ENCODE measurements around the gene PF4V1.

Gene PF4V1

DNA sequence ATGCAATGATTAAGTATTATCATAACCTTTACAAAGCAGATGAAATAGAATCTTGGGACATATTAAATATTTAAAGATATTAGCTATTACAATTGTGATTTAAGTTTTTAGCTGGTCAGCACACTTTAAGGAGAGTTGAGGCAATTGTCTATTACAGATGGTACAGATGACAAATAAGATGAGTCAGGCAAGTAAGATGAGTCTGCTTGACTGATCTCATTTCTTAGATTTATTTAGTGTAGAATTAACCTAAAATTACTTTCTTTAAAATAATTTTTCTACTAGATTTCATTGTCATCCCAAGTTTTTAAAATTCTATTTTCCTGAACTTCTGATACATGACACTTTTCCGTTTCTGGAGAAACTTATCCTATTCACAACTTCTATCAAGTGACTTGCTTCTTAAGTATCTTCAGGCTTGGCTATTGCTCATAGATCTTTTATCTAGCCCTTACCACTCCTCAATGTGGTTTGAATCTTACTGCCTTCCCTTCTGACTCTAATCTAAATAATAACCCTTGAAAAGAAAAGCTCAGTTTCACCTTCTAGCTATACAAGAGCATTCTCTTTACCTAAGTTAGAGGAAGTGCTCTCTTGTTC is 49.0 kb downstream of the PF4V1 start:
- Mint-ChIP-seq H3K4me3 (no peak overlapping the region), H3K36me3 (no peaks in the 10 kb centered on the region)
- no peak for ATAC-seq

DNA sequence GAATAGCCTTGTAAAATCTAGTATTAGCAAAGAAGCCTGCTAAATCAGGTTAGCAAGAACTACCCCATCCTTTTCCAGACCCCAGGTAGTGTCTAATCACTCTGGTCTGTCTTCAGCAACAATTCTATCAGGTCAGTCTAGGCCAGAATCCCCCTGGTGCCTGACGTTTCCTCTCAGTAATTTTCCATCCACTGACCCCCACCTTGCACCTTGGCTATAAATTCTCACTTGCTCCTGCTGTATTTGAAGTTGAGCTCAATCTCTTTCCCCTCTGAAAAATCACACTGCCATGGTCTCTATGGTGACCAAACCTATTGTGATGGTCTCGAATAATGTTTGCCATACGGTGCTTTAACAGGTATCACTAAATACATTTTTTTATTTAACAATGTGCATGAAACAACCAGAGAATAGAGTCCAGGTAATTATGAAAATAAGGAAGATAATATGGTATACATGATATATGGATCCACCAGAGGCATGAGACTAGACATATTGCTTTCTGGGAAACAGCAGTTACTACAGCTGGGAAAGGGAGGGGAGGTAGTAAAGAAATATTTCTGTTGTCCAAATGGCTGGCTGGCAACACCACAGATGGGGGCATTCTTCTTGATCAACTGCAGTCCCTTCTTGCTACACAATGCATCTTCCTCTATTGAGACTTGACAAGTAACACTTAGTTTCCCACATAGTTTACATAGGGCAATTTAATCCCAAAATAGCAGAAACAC is 49.9 kb downstream of the PF4V1 start:
- no peaks in the 10 kb centered on the region for H3K9me3 Mint-ChIP-seq
- no peaks in the 10 kb centered on the region for H3K36me3 Mint-ChIP-seq
- H3K4me3 Mint-ChIP-seq, result no peak overlapping the region
- H3K4me1 Mint-ChIP-seq, result no peaks in the 10 kb centered on the region
- no peak overlapping the region for H3K27ac Mint-ChIP-seq
- DNase-seq (ENCODE audit: low spot score in 2 of 2) (no peak), ATAC-seq (no peak)

More for the DNA sequence above, 49.0 kb downstream of the PF4V1 start:
- Mint-ChIP-seq H3K9me3 (no peaks in the 10 kb centered on the region), H3K27ac (no peak overlapping the region), H3K4me1 (no peaks in the 10 kb centered on the region)
- DNase-seq (ENCODE audit: low spot score in 2 of 2), result no peak
